Panc1 (cell line): Measurements from ENCODE around the gene CDH8.

Experiments
- CTCF ChIP-seq: fragments of 450-650 bp; IDR thresholded peaks from 2 replicates; pipeline ENCODE4 v1.5.1; 2017; ENCODE audit warnings: mild to moderate bottlenecking
- POLR2AphosphoS5 ChIP-seq: IDR thresholded peaks from 2 replicates; pipeline ENCODE4 v1.6.1; 2012; ENCODE audit warnings: mild to moderate bottlenecking, low read depth, low read length, moderate library complexity
- REST ChIP-seq, 2 experiments: IDR thresholded peaks; 2 replicates each; pipeline ENCODE4 v1.6.1; 2011 to 2012; ENCODE audit warnings: low read depth in 2 of 2, control low read depth in 1 of 2, low read length in 1 of 2, mild to moderate bottlenecking in 1 of 2, moderate library complexity in 1 of 2; ENCODE audit not compliant: insufficient read depth in 1 of 2
- SIN3A ChIP-seq: IDR thresholded peaks from 2 replicates; pipeline ENCODE4 v1.6.1; 2012; ENCODE audit warnings: low read depth, mild to moderate bottlenecking, low read length, moderate library complexity, borderline replicate concordance; ENCODE audit not compliant: insufficient read depth

- no peak for TF ChIP-seq CTCF
- no peak for TF ChIP-seq SIN3A
- TF ChIP-seq REST (IDR thresholded peaks at IDR 0.05; ENCODE audit: insufficient read depth in 1 of 2, low read depth in 2 of 2, low read length in 1 of 2) = no peak
- no peak for TF ChIP-seq POLR2AphosphoS5
Observed at GRCh38 chr16:61654962-61655361, 381.3 kb downstream of the CDH8 start.
